Activated T-cell treated with anti-CD3 and anti-CD28 coated beads, Interleukin-2, amount 50 U/mL, for 72 hours (primary cell): Measurements from ENCODE around the gene TOR4A. TPM values are rescaled to one million over a fixed set of nuclear protein-coding genes. Genes with fewer than 3 reads are reported as not detected.

Source experiments
- ATAC-seq, 2 donors: fragments of 150-1000 bp; cut with Tn5 transposase; replicated peaks in 1 of 2; 2 replicates each; pipeline ENCODE4 v1.10.0; 2021; ENCODE audit warnings: moderate library complexity in 2 of 2, mild to moderate bottlenecking in 1 of 2
- DNase-seq, 2 donors: peaks; one replicate each; pipeline ENCODE4 v3.0.0; 2021 to 2022; ENCODE audit warnings: mixed read lengths in 1 of 2
- H3K27ac Mint-ChIP-seq: one replicate; pipeline ENCODE4 v1.8.0; 2022; ENCODE audit warnings: mild to moderate bottlenecking, moderate library complexity, mixed read lengths
- H3K27me3 Mint-ChIP-seq: one replicate; pipeline ENCODE4 v1.8.0; 2022; ENCODE audit warnings: low read depth, mixed read lengths
- H3K36me3 Mint-ChIP-seq, 2 donors: one replicate each; pipeline ENCODE4 v1.8.0; 2022; ENCODE audit warnings: mixed read lengths in 2 of 2, mild to moderate bottlenecking in 1 of 2; ENCODE audit not compliant: insufficient read depth in 2 of 2
- H3K4me1 Mint-ChIP-seq: one replicate; pipeline ENCODE4 v1.8.0; 2022; ENCODE audit warnings: low read depth, mixed read lengths
- H3K4me3 Mint-ChIP-seq, 2 donors: one replicate each; pipeline ENCODE4 v1.8.0; 2022; ENCODE audit warnings: mild to moderate bottlenecking in 2 of 2, mixed read lengths in 2 of 2, moderate library complexity in 2 of 2
- H3K9me3 Mint-ChIP-seq, 2 donors: one replicate each; pipeline ENCODE4 v1.8.0; 2022; ENCODE audit warnings: mixed read lengths in 2 of 2
- total RNA-seq, 2 donors: library from RNA; stranded (reverse); gene quantifications; one replicate each; pipeline ENCODE4 v1.2.3, GENCODE V29; 2022

Gene TOR4A
- total RNA-seq, 2 donors from 2014 or later, result 4.3 to 8.3 TPM

DNA sequence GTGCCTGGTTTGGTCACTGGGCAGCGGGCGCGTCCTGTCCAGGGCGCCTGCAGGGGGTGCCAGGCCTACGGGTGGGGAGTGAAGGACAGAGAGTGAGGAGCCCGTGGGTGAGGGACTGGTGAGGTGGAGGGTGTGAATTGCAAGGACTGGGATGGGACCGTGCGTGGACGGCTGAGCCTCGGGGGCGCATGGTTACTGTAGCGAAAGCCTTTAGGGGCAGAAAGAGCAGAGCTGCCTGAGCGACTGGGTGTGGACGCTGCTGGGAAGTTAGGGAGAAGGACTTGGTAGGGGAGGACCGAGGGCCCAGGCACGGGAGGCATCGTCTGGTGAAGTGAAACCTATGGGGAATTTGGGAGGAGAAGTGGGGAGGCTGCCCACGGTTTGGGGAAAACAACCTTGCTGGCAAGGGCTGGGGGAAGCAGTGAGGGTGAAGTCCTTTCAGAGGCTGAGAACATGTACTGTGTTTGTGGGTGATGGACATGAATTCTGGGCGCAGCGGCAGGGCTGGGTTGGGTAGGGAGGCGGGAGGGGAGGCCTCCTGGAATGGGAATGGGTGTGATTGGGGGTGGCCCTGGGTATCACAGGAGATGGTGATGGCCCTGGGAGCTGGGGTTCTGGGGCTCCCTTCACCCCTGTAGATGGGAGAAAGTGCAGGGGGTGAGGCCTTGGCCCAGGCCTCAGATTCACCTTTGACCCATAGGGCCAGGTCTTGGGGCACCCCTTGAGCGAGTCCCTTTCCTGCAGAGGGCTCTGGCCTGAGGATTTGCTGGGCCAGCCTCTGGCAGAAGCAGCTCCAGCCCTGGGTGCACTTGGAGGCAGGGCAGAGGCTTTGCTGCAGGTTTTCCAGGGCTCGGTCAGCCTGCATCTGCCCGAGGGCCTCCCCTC is 1.7 kb upstream of the TOR4A start:
- H3K9me3 Mint-ChIP-seq, result no peaks in the 10 kb centered on the region
- ATAC-seq (no peak), DNase-seq (no peak)
- H3K27me3 Mint-ChIP-seq, result no peaks in the 10 kb centered on the region
- H3K4me1 Mint-ChIP-seq, result peaks cover 20% of the 10 kb centered on the region
- H3K36me3 Mint-ChIP-seq, result peaks cover 0 to 2% of the 10 kb centered on the region in 2 donors
- no peak overlapping the region for H3K4me3 Mint-ChIP-seq
- no peak overlapping the region for H3K27ac Mint-ChIP-seq

DNA sequence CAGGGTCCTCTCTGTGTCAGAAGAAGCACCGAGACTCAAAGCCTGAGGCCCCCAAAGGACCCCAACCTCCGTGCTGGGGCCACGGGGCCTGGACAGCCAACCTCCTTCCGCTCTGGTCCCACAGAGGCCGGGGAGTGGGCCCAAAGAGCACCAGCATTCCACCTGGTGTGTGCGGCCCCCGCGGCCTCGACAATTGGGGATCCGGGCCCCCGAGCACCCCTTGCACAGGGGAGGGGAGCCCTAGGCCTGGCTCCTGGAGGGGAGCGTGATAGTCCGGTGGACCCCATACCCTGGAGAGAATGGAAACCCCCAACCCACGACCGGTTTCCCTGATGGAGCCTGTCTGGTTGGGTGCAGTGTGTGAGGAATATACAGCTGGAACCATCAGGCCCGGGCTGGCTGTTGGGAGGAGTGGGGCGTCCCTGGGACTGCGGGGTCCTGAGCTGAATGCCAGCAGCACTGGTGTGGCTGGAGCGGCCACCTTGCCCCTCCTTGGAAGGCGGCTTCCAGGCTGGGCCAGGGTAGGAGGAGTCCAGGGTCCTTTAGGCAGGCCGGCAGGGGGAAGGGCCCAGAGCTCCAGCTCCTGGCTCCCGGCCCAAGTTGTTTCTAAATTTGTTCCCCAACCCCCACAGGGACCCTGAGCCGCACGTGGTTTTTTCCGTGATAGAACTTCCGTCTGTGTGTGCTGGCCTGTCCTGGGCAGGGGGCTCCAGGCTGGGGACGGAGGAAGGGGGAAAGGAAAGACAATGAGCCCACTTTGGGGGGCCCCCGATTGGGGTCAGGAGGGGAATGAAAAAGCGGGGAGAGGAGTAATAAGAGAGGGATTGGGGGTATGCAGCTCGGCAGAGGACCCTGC is 825 bp upstream of the TOR4A start:
- ATAC-seq, result no peak
- Mint-ChIP-seq H3K36me3 (peaks cover 0 to 2% of the 10 kb centered on the region in 2 donors), H3K27ac (no peak overlapping the region), H3K4me3 (peak overlapping the region; percentile 86 to 95), H3K4me1 (peaks cover 12% of the 10 kb centered on the region), H3K27me3 (no peaks in the 10 kb centered on the region), H3K9me3 (no peaks in the 10 kb centered on the region)
- DNase-seq, result no peak

DNA sequence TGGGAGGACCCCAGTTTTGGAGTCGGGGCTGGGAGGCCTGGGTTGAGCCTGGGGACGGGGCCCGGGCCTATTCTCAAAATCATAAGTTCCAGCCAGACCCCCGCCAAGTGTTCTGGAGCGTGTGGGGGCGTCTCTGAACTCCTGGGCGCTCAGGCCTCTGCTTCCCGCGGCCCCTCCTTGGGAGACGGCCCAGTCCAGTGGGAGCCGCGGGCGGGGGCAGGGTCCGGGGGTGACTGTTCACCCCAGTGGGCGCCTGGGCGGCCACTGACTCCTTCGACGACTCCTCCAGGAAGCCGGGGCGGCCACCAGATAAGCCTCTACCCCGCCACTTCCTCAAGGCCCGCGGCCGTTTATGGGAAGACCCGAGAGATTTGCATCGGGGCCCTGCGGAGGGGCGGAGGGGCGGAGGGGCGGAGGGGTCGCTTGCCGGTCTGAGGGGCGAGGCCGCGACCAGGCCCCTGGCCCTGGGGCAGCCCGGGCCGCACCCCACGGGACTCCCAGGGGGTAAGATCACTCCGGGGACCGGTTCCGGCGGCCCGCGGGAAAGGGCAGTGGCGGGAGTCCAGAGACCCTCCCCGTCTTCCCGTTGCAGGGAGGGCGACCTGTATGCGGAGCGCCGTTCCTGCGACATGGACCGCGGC is 655 bp downstream of the TOR4A start:
- Mint-ChIP-seq H3K4me3 (peak overlapping the region; percentile 86 to 95), H3K36me3 (peaks cover 0 to 2% of the 10 kb centered on the region in 2 donors), H3K27me3 (peaks cover 10% of the 10 kb centered on the region), H3K4me1 (peaks cover 12% of the 10 kb centered on the region), H3K9me3 (no peaks in the 10 kb centered on the region), H3K27ac (no peak overlapping the region)
- peak in 1 of 2 donors; percentile 21 for ATAC-seq
- no peak for DNase-seq

DNA sequence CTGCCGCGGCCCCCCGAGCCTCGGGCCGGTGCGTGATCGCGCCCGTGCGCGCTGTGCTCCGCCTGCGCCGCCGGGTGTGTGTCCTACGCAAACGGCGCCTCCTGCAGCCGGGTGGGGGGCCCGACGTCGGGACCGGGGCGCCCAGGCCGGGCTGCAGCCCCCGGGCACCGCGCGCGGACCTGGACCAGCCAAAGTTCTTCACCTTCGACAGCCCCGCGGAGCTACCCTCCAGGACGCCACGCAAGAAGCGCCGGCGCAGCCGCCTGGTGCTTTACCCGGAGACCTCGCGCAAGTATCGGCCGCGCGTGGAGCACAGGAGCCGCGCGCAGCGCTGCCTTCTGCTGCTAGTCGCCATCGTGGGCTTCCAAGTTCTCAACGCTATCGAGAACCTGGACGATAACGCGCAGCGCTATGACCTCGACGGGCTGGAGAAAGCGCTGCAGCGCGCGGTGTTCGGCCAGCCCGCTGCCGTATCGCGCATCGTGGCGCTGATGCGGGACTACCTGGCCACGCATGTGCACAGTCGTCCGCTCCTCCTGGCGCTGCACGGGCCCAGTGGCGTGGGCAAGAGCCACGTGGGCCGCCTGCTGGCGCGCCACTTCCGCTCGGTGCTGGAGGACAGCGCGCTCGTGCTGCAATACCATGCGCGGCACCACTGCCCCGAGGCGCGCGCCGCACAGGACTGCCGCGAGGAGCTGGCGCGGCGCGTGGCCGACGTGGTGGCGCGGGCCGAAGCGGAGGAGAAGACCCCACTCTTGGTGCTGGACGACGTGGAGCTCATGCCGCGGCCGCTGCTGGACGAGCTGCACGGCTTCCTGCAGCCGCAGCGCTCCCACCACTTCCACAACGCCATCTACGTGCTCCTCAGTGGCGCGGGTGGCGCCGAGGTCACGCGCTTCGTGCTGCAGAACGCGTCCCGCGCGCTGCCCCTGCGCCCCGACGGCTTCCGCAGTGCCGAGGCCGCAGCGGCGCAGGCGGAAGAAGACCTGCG is 1.5 kb downstream of the TOR4A start:
- no peak for DNase-seq
- H3K9me3 Mint-ChIP-seq, result no peaks in the 10 kb centered on the region
- no peak overlapping the region for H3K27ac Mint-ChIP-seq
- ATAC-seq, result no peak
- H3K4me3 Mint-ChIP-seq, result no peak overlapping the region
- peaks cover 10% of the 10 kb centered on the region for H3K27me3 Mint-ChIP-seq
- H3K36me3 Mint-ChIP-seq, result no peaks in the 10 kb centered on the region
- peaks cover 12% of the 10 kb centered on the region for H3K4me1 Mint-ChIP-seq

DNA sequence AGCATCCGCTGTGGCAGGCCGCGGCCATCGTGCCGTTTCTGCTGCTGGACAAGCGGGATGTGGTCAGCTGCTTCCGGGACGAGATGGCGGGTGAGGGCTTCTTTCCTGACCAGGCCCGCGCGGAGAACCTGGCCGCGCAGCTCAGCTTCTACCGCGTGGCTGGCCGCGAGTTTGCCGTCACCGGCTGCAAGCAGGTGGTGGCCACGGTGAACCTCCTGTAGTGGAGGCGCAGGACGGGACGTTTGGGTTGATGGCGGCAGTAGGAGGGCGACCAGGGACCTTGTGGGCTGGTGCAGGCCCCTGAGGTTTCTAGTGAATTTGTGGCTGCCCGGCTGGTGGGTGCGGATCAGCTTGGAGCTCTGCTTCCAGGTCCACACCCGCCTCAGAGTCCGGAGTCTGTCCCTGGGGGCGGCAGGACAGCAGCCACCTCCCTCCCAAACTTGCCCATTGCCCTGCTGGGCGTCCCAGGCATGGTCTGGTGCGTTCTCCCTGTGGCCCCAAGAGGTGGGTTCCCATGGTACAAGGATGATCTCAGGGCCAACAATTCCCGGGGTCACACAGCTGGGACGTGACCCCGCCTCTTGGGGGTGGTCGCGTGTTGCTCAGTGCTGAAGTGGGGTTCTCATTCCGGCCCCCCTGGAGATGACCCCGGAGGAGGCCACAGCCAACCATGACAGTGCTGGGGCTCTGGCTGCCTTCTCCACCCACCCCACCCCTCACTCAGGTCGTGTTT is 2.4 kb downstream of the TOR4A start:
- Mint-ChIP-seq H3K27me3 (peaks cover 10% of the 10 kb centered on the region), H3K9me3 (no peaks in the 10 kb centered on the region), H3K4me1 (peaks cover 12% of the 10 kb centered on the region), H3K4me3 (no peak overlapping the region), H3K27ac (no peak overlapping the region), H3K36me3 (no peaks in the 10 kb centered on the region)
- ATAC-seq (no peak), DNase-seq (no peak)

DNA sequence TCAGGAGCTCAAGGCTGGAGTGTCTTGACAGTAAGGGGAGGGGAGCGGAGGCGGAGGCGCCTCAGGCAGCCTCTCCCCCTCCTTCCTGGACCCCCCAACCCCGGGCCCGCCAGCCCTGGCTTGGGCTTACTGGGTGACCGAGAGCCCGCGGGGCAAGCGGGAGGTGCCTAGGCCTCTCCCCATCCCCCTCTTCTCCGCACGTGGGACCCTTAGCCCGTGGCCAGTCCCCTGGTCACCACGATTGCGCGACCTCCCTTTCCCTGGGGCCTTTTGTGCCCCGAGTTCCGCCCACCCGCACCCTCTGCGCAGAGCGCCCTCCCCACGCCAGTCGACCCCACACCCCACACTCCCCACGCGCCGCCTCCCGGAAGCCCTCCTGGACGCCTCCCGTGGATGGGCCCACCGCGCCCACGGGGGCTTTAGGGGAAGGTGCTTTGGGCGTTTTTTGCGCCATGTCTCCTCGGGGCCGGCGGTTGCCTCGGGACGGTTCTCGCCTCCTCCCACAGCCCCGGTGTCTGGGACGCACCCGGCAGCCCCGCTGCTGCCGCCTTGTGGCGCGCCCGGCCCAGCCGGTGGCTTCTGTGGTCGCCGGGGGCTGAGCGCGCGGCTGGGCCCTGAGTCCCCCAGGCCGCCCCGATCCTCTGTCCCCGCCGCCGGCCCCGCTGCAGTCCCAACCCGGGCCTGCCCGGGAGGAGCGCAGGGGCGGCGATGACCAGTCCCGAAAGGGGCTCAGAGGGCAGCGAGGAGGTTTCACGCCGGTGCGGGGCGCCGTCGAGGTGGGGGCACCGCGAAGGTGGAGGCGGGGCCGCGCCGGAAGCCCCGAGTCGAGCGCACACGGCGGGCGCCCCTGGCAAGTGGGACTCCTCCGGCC is 3.2 kb downstream of the TOR4A start:
- H3K36me3 Mint-ChIP-seq, result no peaks in the 10 kb centered on the region
- ATAC-seq (peak in 1 of 2 donors; percentile 38), DNase-seq (no peak)
- peaks cover 12% of the 10 kb centered on the region for H3K4me1 Mint-ChIP-seq
- no peaks in the 10 kb centered on the region for H3K9me3 Mint-ChIP-seq
- peaks cover 10% of the 10 kb centered on the region for H3K27me3 Mint-ChIP-seq
- H3K4me3 Mint-ChIP-seq, result no peak overlapping the region
- H3K27ac Mint-ChIP-seq, result no peak overlapping the region

DNA sequence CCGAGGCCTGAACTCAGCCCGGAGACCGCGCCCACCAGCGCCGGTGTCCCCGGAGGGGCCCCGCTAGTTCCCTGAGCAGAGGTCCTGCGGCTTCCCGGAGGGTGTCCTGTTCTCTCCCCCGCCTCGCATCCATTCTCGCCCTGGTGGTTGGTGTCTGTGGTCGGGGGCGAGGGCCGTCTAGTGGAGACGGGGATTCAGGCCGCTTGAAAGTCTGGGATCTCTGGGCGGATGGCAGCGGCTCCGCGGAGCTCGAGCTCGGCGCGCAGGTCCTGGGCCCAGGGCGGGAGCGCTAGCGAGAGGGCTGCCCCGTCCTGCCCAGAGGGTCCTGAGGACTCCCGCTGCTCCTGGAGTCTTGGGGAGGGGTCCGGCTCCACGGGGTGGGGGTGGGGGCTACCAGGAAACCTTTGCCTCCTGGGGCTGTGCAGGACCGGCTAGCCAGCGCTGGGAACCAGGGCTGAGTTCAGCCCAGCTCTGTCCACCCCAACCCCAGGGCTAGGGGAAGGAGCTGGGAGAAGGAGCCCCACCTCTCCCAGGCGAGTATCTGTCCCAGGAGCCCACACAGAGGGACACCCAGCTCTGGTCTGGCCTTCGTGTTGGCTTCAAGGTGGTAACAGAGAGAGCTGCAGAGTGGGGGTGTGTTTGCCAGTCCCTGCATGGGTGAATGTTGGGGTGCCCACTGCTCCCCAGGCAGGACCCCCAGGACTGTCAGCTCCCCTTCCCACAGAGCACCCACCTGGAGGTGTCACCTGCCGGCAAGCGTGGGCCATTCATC is 4.0 kb downstream of the TOR4A start:
- Mint-ChIP-seq H3K4me3 (no peak overlapping the region), H3K4me1 (peaks cover 11% of the 10 kb centered on the region), H3K27me3 (peaks cover 10% of the 10 kb centered on the region), H3K9me3 (no peaks in the 10 kb centered on the region), H3K27ac (no peak overlapping the region), H3K36me3 (no peaks in the 10 kb centered on the region)
- ATAC-seq (no peak), DNase-seq (no peak)

DNA sequence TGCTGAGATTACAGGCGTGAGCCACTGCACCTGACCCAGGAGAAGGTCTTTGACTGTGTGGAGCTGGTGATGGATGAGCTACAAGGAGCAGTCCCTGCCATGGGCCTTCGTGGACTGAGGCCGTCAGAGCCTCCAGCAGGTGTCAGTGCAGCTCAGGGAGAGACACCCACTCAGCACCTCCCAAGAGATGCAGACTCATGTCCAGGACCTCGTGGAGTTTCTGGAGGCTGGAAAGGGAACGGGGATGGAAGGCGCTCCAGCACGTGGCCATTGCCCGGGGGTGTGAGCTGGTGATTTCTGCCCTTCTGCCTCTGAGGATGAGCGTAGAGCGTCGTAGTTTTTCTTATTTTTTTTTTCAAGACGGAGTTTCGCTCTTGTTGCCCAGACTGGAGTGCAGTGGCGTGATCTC is 9.5 kb downstream of the TOR4A start:
- DNase-seq (no peak), ATAC-seq (peak; percentile 52 to 73)
- no peaks in the 10 kb centered on the region for H3K9me3 Mint-ChIP-seq
- H3K4me3 Mint-ChIP-seq, result no peak overlapping the region
- no peaks in the 10 kb centered on the region for H3K4me1 Mint-ChIP-seq
- H3K27ac Mint-ChIP-seq, result no peak overlapping the region
- no peaks in the 10 kb centered on the region for H3K36me3 Mint-ChIP-seq
- peaks cover 9% of the 10 kb centered on the region for H3K27me3 Mint-ChIP-seq

DNA sequence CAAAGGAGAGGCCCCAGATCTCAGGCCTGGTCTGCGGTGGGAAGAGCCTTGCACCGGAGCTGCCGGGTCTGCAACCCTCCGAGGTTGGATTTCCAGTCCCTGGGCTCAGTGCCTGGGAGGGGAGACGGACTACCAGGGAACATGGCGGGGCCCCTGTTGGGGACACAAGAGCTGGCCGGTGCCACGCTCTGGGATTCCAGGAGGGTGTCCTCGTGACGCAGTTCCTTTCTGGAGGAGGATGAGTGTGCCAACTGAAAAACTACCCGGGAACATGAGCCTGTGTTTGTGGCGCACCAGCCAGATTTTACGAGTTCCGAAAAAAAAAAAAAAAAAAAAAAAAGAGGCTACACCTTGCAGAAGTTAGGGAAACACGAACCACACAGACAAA is 15.6 kb downstream of the TOR4A start:
- Mint-ChIP-seq H3K36me3 (no peaks in the 10 kb centered on the region), H3K4me1 (peaks cover 10% of the 10 kb centered on the region), H3K9me3 (no peaks in the 10 kb centered on the region), H3K27ac (no peak overlapping the region), H3K4me3 (no peak overlapping the region), H3K27me3 (peaks cover 23% of the 10 kb centered on the region)
- DNase-seq (no peak), ATAC-seq (no peak)

DNA sequence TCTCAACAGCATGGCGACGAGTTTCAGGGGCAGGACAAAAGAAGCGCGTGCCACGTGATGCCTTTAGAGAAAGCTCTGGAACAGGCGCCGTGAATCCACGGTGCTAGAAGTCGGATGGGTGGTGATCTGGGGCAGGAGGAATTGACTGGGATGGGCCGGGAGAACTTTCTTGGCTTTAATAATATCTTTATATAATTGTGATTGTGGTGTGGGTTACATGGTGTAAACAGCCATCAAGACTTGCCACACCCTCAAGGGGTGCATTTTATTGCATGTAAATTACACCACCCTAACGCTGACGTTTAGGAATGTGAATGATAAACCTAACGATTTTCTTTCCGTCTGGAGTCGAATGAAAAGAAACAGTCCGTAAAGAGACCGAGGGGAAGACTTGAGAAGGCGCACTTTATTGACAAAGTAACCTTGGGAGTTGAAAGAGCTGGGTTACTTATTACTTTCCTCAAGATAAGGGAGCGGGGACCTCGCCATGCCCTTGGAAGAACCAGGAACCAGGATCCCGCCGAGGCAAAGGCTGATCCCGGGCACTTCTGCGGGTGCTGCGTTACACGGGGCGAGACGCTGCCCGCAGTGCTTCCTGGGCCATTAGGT is 16.1 kb downstream of the TOR4A start:
- Mint-ChIP-seq H3K36me3 (no peaks in the 10 kb centered on the region), H3K9me3 (no peaks in the 10 kb centered on the region), H3K4me3 (no peak overlapping the region), H3K27me3 (peaks cover 26% of the 10 kb centered on the region), H3K4me1 (peaks cover 10% of the 10 kb centered on the region), H3K27ac (no peak overlapping the region)
- no peak for DNase-seq
- ATAC-seq, result no peak
